Naive B cell (primary cell): ENCODE measurements around the gene CALY. TPM values are rescaled to one million over a fixed set of nuclear protein-coding genes. Genes with fewer than 3 reads are reported as not detected.
A peak's percentile ranks its signal among the peaks of the same experiment; 100 is the strongest.
"Not testable (repeated sequence)": the region's sequence is repeated elsewhere in the genome, so short reads cannot be mapped to it uniquely, and the experiment has no call there.

Source experiments
- ATAC-seq, 2 donors: fragments of 150-1000 bp; cut with Tn5 transposase; 2 replicates each; pipeline ENCODE4 v1.10.0; 2021; ENCODE audit warnings: low read depth in 2 of 2, mild to moderate bottlenecking in 2 of 2, moderate library complexity in 2 of 2
- DNase-seq: peaks from one replicate; pipeline ENCODE4 v3.0.0; 2022
- H3K27ac Mint-ChIP-seq, 6 donors: one replicate each; pipeline ENCODE4 v1.8.0; 2020 to 2022; ENCODE audit warnings: mild to moderate bottlenecking in 6 of 6, mixed read lengths in 6 of 6, moderate library complexity in 5 of 6, inconsistent platforms in 2 of 6
- H3K27me3 Mint-ChIP-seq, 3 donors: one replicate each; pipeline ENCODE4 v1.8.0; 2021 to 2022; ENCODE audit warnings: mixed read lengths in 3 of 3, mild to moderate bottlenecking in 1 of 3
- H3K36me3 Mint-ChIP-seq, 2 donors: one replicate each; pipeline ENCODE4 v1.8.0; 2020 to 2022; ENCODE audit warnings: mixed read lengths in 2 of 2, inconsistent platforms in 1 of 2, mild to moderate bottlenecking in 1 of 2
- H3K4me1 Mint-ChIP-seq, 3 donors: one replicate each; pipeline ENCODE4 v1.8.0; 2020 to 2022; ENCODE audit warnings: mixed read lengths in 3 of 3, inconsistent platforms in 1 of 3, mild to moderate bottlenecking in 1 of 3, moderate library complexity in 1 of 3
- H3K4me3 Mint-ChIP-seq, 8 donors: one replicate each; pipeline ENCODE4 v1.8.0; 2020 to 2022; ENCODE audit warnings: mild to moderate bottlenecking in 8 of 8, mixed read lengths in 8 of 8, moderate library complexity in 8 of 8, inconsistent platforms in 2 of 8
- H3K9me3 Mint-ChIP-seq, 7 donors: one replicate each; pipeline ENCODE4 v1.8.0; 2020 to 2022; ENCODE audit warnings: mixed read lengths in 7 of 7, mild to moderate bottlenecking in 5 of 7, inconsistent platforms in 2 of 7, moderate library complexity in 1 of 7
- polyA plus RNA-seq, 6 donors: library from polyadenylated mRNA; unstranded; fragments of 300-500 nt; fragmentation: Illumina TruSeq; gene quantifications; one replicate each; pipeline ENCODE4 v1.2.3, GENCODE V29; 2021; ENCODE audit warnings: low read depth in 6 of 6

Gene CALY
- polyA plus RNA-seq, 6 donors from 2014 or later, result not detected

GRCh38 chr10:133375357-133376115, 38.8 kb upstream of the CALY start:
- Mint-ChIP-seq H3K27me3 (no peaks in the 10 kb centered on the region), H3K36me3 (no peaks in the 10 kb centered on the region), H3K4me1 (peaks cover 19 to 48% (median 32%) of the 10 kb centered on the region in 3 donors), H3K9me3 (no peaks in the 10 kb centered on the region), H3K27ac (peak overlapping the region in 3 of 6 donors; percentile 65 to 99 (median 89)), H3K4me3 (peak overlapping the region in 5 of 8 donors; percentile 29 to 80 (median 79))
- DNase-seq, result no peak
- ATAC-seq, result no peak

- Mint-ChIP-seq H3K9me3 (no peaks in the 10 kb centered on the region), H3K27ac (peak within 1 kb of the TSS; percentile 63 to 99 (median 82)), H3K4me1 (peaks cover 11 to 43% (median 24%) of the 10 kb centered on the region in 3 donors), H3K27me3 (no peaks in the 10 kb centered on the region), H3K4me3 (peak within 1 kb of the TSS; percentile 80 to 95 (median 90)), H3K36me3 (no peaks in the 10 kb centered on the region)
- peak; percentile 95 to 97 for ATAC-seq
- DNase-seq, result peak; percentile 92
Measured at GRCh38 chr10:133373174-133374090, 36.7 kb upstream of the CALY start, which contains the start of gene ECHS1. Gene ECHS1 (minus strand): TSS chr10:133373354. CDS start chr10:133373333, 21 bp downstream.

DNA sequence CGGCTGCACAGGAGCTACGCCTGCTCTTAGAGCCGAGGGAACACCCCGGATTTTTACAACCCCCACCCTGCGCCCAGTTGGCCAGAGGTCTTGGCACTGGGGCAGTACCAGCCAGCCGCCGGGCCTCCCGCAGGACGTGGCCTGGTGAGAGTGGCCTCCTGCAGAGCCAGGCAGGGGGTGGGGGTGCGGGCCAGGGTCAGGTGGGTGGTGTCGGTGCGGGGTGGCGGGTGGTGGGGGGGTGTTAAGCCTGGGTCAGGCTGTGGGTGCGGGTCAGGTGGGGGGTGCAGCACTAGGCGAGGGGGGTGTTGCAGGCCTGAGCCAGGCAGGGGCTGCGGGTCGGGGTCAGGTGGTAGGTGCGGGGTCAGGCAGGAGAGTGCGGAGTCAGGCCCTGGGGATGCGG, 35.8 kb upstream of the CALY start:
- Mint-ChIP-seq H3K27ac (peak overlapping the region in 1 of 6 donors; percentile 9), H3K4me1 (peaks cover 11 to 43% (median 24%) of the 10 kb centered on the region in 3 donors), H3K27me3 (no peaks in the 10 kb centered on the region), H3K9me3 (no peaks in the 10 kb centered on the region), H3K36me3 (peaks cover 0 to 7% of the 10 kb centered on the region in 2 donors), H3K4me3 (peak overlapping the region; percentile 77 to 90 (median 80))
- no peak for DNase-seq
- ATAC-seq, result no peak

- ATAC-seq (no peak), DNase-seq (no peak)
- Mint-ChIP-seq H3K36me3 (peaks cover 0 to 7% of the 10 kb centered on the region in 2 donors), H3K4me3 (peak overlapping the region in 6 of 8 donors; percentile 29 to 82 (median 68)), H3K27me3 (no peaks in the 10 kb centered on the region), H3K27ac (no peak overlapping the region), H3K9me3 (no peaks in the 10 kb centered on the region), H3K4me1 (peaks cover 11 to 31% (median 20%) of the 10 kb centered on the region in 3 donors)
Measured at GRCh38 chr10:133370030-133370786, 33.5 kb upstream of the CALY start.

GRCh38 chr10:133368153-133368552, 31.5 kb upstream of the CALY start:
- peaks cover 6 to 17% (median 10%) of the 10 kb centered on the region in 3 donors for H3K4me1 Mint-ChIP-seq
- no peak for ATAC-seq
- DNase-seq, result no peak
- no peak overlapping the region for H3K27ac Mint-ChIP-seq
- no peaks in the 10 kb centered on the region for H3K27me3 Mint-ChIP-seq
- no peaks in the 10 kb centered on the region for H3K9me3 Mint-ChIP-seq
- H3K36me3 Mint-ChIP-seq, result peaks cover 4 to 13% of the 10 kb centered on the region in 2 donors
- peak overlapping the region in 1 of 8 donors; percentile 77 for H3K4me3 Mint-ChIP-seq

DNA sequence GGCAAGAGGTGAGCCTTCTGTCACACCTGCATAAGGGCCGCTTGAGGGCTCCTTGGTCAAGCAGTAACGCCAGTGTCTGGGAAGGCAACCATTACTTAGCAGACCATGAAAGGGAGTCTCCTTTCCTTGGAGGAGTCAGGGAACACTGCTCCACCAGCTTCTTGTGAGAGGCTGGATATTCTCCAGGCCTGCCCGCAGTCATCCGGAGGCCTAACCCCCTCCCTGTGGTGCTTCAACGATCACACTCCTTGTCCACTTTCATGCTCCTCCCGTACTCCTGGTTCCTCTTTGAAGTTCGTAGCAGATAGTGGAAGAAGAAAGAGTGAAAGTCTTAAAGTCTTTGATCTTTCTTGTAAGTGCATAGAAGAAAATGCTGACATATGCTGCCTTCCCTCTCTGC, 30.8 kb upstream of the CALY start:
- peaks cover 4 to 13% of the 10 kb centered on the region in 2 donors for H3K36me3 Mint-ChIP-seq
- not testable (repeated sequence) for H3K27ac Mint-ChIP-seq, H3K27me3 Mint-ChIP-seq, ATAC-seq, H3K9me3 Mint-ChIP-seq, DNase-seq
- peaks cover 6 to 17% (median 8%) of the 10 kb centered on the region in 3 donors for H3K4me1 Mint-ChIP-seq
- H3K4me3 Mint-ChIP-seq, result peak overlapping the region in 1 of 8 donors; percentile 77

GRCh38 chr10:133366751-133367150, 30.1 kb upstream of the CALY start:
- DNase-seq (no peak), ATAC-seq (no peak)
- peaks cover 4 to 13% of the 10 kb centered on the region in 2 donors for H3K36me3 Mint-ChIP-seq
- no peak overlapping the region for H3K4me3 Mint-ChIP-seq
- no peaks in the 10 kb centered on the region for H3K27me3 Mint-ChIP-seq
- no peaks in the 10 kb centered on the region for H3K9me3 Mint-ChIP-seq
- H3K4me1 Mint-ChIP-seq, result peaks cover 7 to 19% (median 11%) of the 10 kb centered on the region in 3 donors
- H3K27ac Mint-ChIP-seq, result peak overlapping the region in 1 of 6 donors; percentile 38

- H3K27me3 Mint-ChIP-seq, result no peaks in the 10 kb centered on the region
- peak overlapping the region in 1 of 6 donors; percentile 69 for H3K27ac Mint-ChIP-seq
- peaks cover 4 to 13% of the 10 kb centered on the region in 2 donors for H3K36me3 Mint-ChIP-seq
- H3K4me3 Mint-ChIP-seq, result no peak overlapping the region
- no peaks in the 10 kb centered on the region for H3K9me3 Mint-ChIP-seq
- peaks cover 14 to 20% (median 14%) of the 10 kb centered on the region in 3 donors for H3K4me1 Mint-ChIP-seq
- ATAC-seq (no peak), DNase-seq (no peak)
Measured at GRCh38 chr10:133366130-133366478, 29.4 kb upstream of the CALY start.

- Mint-ChIP-seq H3K27me3 (no peaks in the 10 kb centered on the region), H3K36me3 (peaks cover 4 to 13% of the 10 kb centered on the region in 2 donors), H3K27ac (peak overlapping the region in 1 of 6 donors; percentile 54), H3K4me3 (no peak overlapping the region), H3K4me1 (peaks cover 14 to 22% (median 19%) of the 10 kb centered on the region in 3 donors), H3K9me3 (no peaks in the 10 kb centered on the region)
- ATAC-seq (no peak), DNase-seq (no peak)
Measured at GRCh38 chr10:133365461-133366129, 28.9 kb upstream of the CALY start.

DNA sequence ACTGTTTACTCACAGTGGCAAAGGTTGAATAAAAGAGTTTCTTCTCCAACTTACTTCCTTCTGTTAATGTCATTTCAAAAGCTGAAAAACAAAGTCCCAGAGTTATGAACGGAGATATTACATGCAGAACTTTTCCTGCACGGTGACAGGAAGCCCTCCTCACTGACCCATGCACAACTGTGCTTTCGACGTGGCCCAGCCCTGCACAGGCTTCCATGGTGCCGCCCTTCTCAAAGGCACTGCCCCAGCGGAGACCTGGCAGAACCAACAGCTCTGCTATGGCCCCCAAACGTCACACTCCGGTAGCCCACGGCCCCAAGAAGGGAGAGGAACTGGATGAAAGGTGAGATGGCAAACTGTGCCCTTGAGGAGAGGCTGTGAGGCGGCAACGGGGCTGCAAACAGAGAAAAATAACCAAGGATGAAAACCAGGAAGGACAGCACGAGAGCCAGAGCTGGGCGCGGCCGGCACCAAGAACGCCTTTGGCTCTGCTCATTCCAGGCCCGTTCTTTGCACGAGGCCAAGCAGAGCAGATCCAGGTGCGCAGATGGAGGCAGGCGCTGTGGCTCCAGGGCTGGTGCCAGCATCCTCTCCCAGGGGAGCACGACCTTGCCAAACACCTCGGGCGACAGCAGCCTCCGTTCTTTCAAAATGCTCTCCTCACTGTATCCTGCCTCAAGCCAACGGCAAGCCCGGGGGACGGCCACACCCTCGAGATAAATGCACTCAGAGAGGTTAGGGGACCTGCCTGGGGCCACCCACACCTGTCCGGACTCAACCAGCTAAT, 28.1 kb upstream of the CALY start:
- Mint-ChIP-seq H3K27me3 (no peaks in the 10 kb centered on the region), H3K27ac (no peak overlapping the region), H3K4me3 (peak overlapping the region in 1 of 8 donors; percentile 8), H3K9me3 (no peaks in the 10 kb centered on the region), H3K4me1 (peaks cover 19 to 26% (median 22%) of the 10 kb centered on the region in 3 donors), H3K36me3 (peaks cover 4 to 13% of the 10 kb centered on the region in 2 donors)
- DNase-seq (no peak), ATAC-seq (no peak)

- Mint-ChIP-seq H3K27me3 (no peaks in the 10 kb centered on the region), H3K36me3 (peaks cover 4 to 9% of the 10 kb centered on the region in 2 donors), H3K4me3 (peak overlapping the region in 1 of 8 donors; percentile 40), H3K4me1 (peaks cover 19 to 26% (median 22%) of the 10 kb centered on the region in 3 donors), H3K27ac (peak overlapping the region in 1 of 6 donors; percentile 88), H3K9me3 (no peaks in the 10 kb centered on the region)
- DNase-seq, result no peak
- no peak for ATAC-seq
Measured at GRCh38 chr10:133362846-133363245, 26.1 kb upstream of the CALY start.
